ENCODE measurements around the gene MGMT. TPM values are rescaled to one million over a fixed set of nuclear protein-coding genes. Genes with fewer than 3 reads are reported as not detected.

The MGMT gene
- polyA plus RNA-seq, 4 donors = 9.8 to 22.4 (median 17.9) TPM

GRCh38 chr10:129501652-129502436 is 34.8 kb downstream of the MGMT start:
- peaks cover 1 to 26% of the 10 kb centered on the region in 2 donors for H3K9me3 ChIP-seq (ENCODE audit: control insufficient read depth in 2 of 2, insufficient read depth in 1 of 2, low read depth in 1 of 2, low read length in 1 of 2)
- FAIRE-seq (no peak), DNase-seq (peak in 1 of 2 donors; percentile 59)
- no peaks in the 10 kb centered on the region for H3K4me1 ChIP-seq (ENCODE audit: control insufficient read depth in 3 of 3, insufficient read depth in 2 of 3, low read depth in 1 of 3, low read length in 2 of 3)
- WGBS, 3 donors = 51 to 78% (median 67%) methylated on average over 18 of the region's 18 CpGs
- H3K36me3 ChIP-seq (ENCODE audit: control insufficient read depth in 3 of 3, insufficient read depth in 2 of 3, low read depth in 1 of 3, low read length in 3 of 3) = peaks cover 0 to 9% (median 0%) of the 10 kb centered on the region in 3 donors
- no peak overlapping the region for H3K4me3 ChIP-seq (ENCODE audit: low read depth in 1 of 3, low read length in 3 of 3)
- H3K27ac ChIP-seq (ENCODE audit: low read depth in 1 of 3, low read length in 2 of 3) = no peak overlapping the region
- no peaks in the 10 kb centered on the region for H3K27me3 ChIP-seq (ENCODE audit: control insufficient read depth in 3 of 3, insufficient read depth in 3 of 3, low read length in 3 of 3)

GRCh38 chr10:129502448-129502847 is 35.4 kb downstream of the MGMT start:
- no peak for DNase-seq
- Histone ChIP-seq H3K4me3 (ENCODE audit: low read depth in 1 of 3, low read length in 3 of 3) (no peak overlapping the region), H3K9me3 (ENCODE audit: control insufficient read depth in 2 of 2, insufficient read depth in 1 of 2, low read depth in 1 of 2, low read length in 1 of 2) (peaks cover 1 to 29% of the 10 kb centered on the region in 2 donors), H3K36me3 (ENCODE audit: control insufficient read depth in 3 of 3, insufficient read depth in 2 of 3, low read depth in 1 of 3, low read length in 3 of 3) (peaks cover 0 to 6% (median 0%) of the 10 kb centered on the region in 3 donors), H3K27ac (ENCODE audit: low read depth in 1 of 3, low read length in 2 of 3) (no peak overlapping the region), H3K4me1 (ENCODE audit: control insufficient read depth in 3 of 3, insufficient read depth in 2 of 3, low read depth in 1 of 3, low read length in 2 of 3) (no peaks in the 10 kb centered on the region), H3K27me3 (ENCODE audit: control insufficient read depth in 3 of 3, insufficient read depth in 3 of 3, low read length in 3 of 3) (no peaks in the 10 kb centered on the region)
- WGBS, 3 donors = 51 to 70% (median 54%) methylated on average over 5 of the region's 5 CpGs
- FAIRE-seq = no peak

- no peaks in the 10 kb centered on the region for H3K27me3 ChIP-seq (ENCODE audit: control insufficient read depth in 3 of 3, insufficient read depth in 3 of 3, low read length in 3 of 3)
- H3K4me3 ChIP-seq (ENCODE audit: low read depth in 1 of 3, low read length in 3 of 3) = no peak overlapping the region
- WGBS, 3 donors = 44 to 64% (median 48%) methylated on average over 4 of the region's 4 CpGs
- DNase-seq (no peak), FAIRE-seq (no peak)
- H3K27ac ChIP-seq (ENCODE audit: low read depth in 1 of 3, low read length in 2 of 3) = no peak overlapping the region
- peaks cover 0 to 32% of the 10 kb centered on the region in 2 donors for H3K9me3 ChIP-seq (ENCODE audit: control insufficient read depth in 2 of 2, insufficient read depth in 1 of 2, low read depth in 1 of 2, low read length in 1 of 2)
- no peaks in the 10 kb centered on the region for H3K4me1 ChIP-seq (ENCODE audit: control insufficient read depth in 3 of 3, insufficient read depth in 2 of 3, low read depth in 1 of 3, low read length in 2 of 3)
- H3K36me3 ChIP-seq (ENCODE audit: control insufficient read depth in 3 of 3, insufficient read depth in 2 of 3, low read depth in 1 of 3, low read length in 3 of 3) = peaks cover 0 to 5% (median 0%) of the 10 kb centered on the region in 3 donors
Observed at GRCh38 chr10:129505500-129506075, 38.5 kb downstream of the MGMT start.

- H3K36me3 ChIP-seq (ENCODE audit: control insufficient read depth in 3 of 3, insufficient read depth in 2 of 3, low read depth in 1 of 3, low read length in 3 of 3) = peaks cover 0 to 3% (median 0%) of the 10 kb centered on the region in 3 donors
- H3K9me3 ChIP-seq (ENCODE audit: control insufficient read depth in 2 of 2, insufficient read depth in 1 of 2, low read depth in 1 of 2, low read length in 1 of 2) = peaks cover 0 to 34% of the 10 kb centered on the region in 2 donors
- H3K27me3 ChIP-seq (ENCODE audit: control insufficient read depth in 3 of 3, insufficient read depth in 3 of 3, low read length in 3 of 3) = no peaks in the 10 kb centered on the region
- 82 to 87% (median 86%) methylated on average over 14 of the region's 14 CpGs for WGBS, 3 donors
- no peaks in the 10 kb centered on the region for H3K4me1 ChIP-seq (ENCODE audit: control insufficient read depth in 3 of 3, insufficient read depth in 2 of 3, low read depth in 1 of 3, low read length in 2 of 3)
- no peak for DNase-seq
- H3K27ac ChIP-seq (ENCODE audit: low read depth in 1 of 3, low read length in 2 of 3) = no peak overlapping the region
- no peak for FAIRE-seq
- no peak overlapping the region for H3K4me3 ChIP-seq (ENCODE audit: low read depth in 1 of 3, low read length in 3 of 3)
Observed at GRCh38 chr10:129506101-129506797, 39.2 kb downstream of the MGMT start.

GRCh38 chr10:129507216-129507889 is 40.3 kb downstream of the MGMT start:
- no peak for FAIRE-seq
- H3K36me3 ChIP-seq (ENCODE audit: control insufficient read depth in 3 of 3, insufficient read depth in 2 of 3, low read depth in 1 of 3, low read length in 3 of 3) = peaks cover 0 to 3% (median 0%) of the 10 kb centered on the region in 3 donors
- H3K27ac ChIP-seq (ENCODE audit: low read depth in 1 of 3, low read length in 2 of 3) = no peak overlapping the region
- H3K4me1 ChIP-seq (ENCODE audit: control insufficient read depth in 3 of 3, insufficient read depth in 2 of 3, low read depth in 1 of 3, low read length in 2 of 3) = no peaks in the 10 kb centered on the region
- no peaks in the 10 kb centered on the region for H3K27me3 ChIP-seq (ENCODE audit: control insufficient read depth in 3 of 3, insufficient read depth in 3 of 3, low read length in 3 of 3)
- no peak for DNase-seq
- peaks cover 0 to 39% of the 10 kb centered on the region in 2 donors for H3K9me3 ChIP-seq (ENCODE audit: control insufficient read depth in 2 of 2, insufficient read depth in 1 of 2, low read depth in 1 of 2, low read length in 1 of 2)
- WGBS, 3 donors = 81 to 96% (median 90%) methylated on average over 12 of the region's 12 CpGs
- no peak overlapping the region for H3K4me3 ChIP-seq (ENCODE audit: low read depth in 1 of 3, low read length in 3 of 3)

- DNase-seq = no peak
- H3K27me3 ChIP-seq (ENCODE audit: control insufficient read depth in 3 of 3, insufficient read depth in 3 of 3, low read length in 3 of 3) = no peaks in the 10 kb centered on the region
- peaks cover 0 to 3% (median 0%) of the 10 kb centered on the region in 3 donors for H3K36me3 ChIP-seq (ENCODE audit: control insufficient read depth in 3 of 3, insufficient read depth in 2 of 3, low read depth in 1 of 3, low read length in 3 of 3)
- WGBS, 3 donors = 89 to 95% (median 94%) methylated on average over 12 of the region's 12 CpGs
- peaks cover 0 to 39% of the 10 kb centered on the region in 2 donors for H3K9me3 ChIP-seq (ENCODE audit: control insufficient read depth in 2 of 2, insufficient read depth in 1 of 2, low read depth in 1 of 2, low read length in 1 of 2)
- no peak overlapping the region for H3K4me3 ChIP-seq (ENCODE audit: low read depth in 1 of 3, low read length in 3 of 3)
- no peak overlapping the region for H3K27ac ChIP-seq (ENCODE audit: low read depth in 1 of 3, low read length in 2 of 3)
- H3K4me1 ChIP-seq (ENCODE audit: control insufficient read depth in 3 of 3, insufficient read depth in 2 of 3, low read depth in 1 of 3, low read length in 2 of 3) = peaks cover 0 to 2% (median 0%) of the 10 kb centered on the region in 3 donors
- no peak for FAIRE-seq
Observed at GRCh38 chr10:129509155-129509554, 42.1 kb downstream of the MGMT start.

- DNase-seq (no peak), FAIRE-seq (no peak)
- H3K27me3 ChIP-seq (ENCODE audit: control insufficient read depth in 3 of 3, insufficient read depth in 3 of 3, low read length in 3 of 3) = no peaks in the 10 kb centered on the region
- H3K4me3 ChIP-seq (ENCODE audit: low read depth in 1 of 3, low read length in 3 of 3) = no peak overlapping the region
- H3K36me3 ChIP-seq (ENCODE audit: control insufficient read depth in 3 of 3, insufficient read depth in 2 of 3, low read depth in 1 of 3, low read length in 3 of 3) = peaks cover 0 to 3% (median 0%) of the 10 kb centered on the region in 3 donors
- H3K4me1 ChIP-seq (ENCODE audit: control insufficient read depth in 3 of 3, insufficient read depth in 2 of 3, low read depth in 1 of 3, low read length in 2 of 3) = peaks cover 0 to 2% (median 0%) of the 10 kb centered on the region in 3 donors
- H3K9me3 ChIP-seq (ENCODE audit: control insufficient read depth in 2 of 2, insufficient read depth in 1 of 2, low read depth in 1 of 2, low read length in 1 of 2) = peaks cover 0 to 39% of the 10 kb centered on the region in 2 donors
- WGBS, 3 donors = 80 to 81% (median 81%) methylated on average over 8 of the region's 8 CpGs
- H3K27ac ChIP-seq (ENCODE audit: low read depth in 1 of 3, low read length in 2 of 3) = no peak overlapping the region
Observed at GRCh38 chr10:129509835-129510234, 42.8 kb downstream of the MGMT start.

- DNase-seq (no peak), FAIRE-seq (no peak)
- H3K36me3 ChIP-seq (ENCODE audit: control insufficient read depth in 3 of 3, insufficient read depth in 2 of 3, low read depth in 1 of 3, low read length in 3 of 3) = peaks cover 0 to 3% (median 0%) of the 10 kb centered on the region in 3 donors
- H3K9me3 ChIP-seq (ENCODE audit: control insufficient read depth in 2 of 2, insufficient read depth in 1 of 2, low read depth in 1 of 2, low read length in 1 of 2) = peaks cover 0 to 37% of the 10 kb centered on the region in 2 donors
- H3K27ac ChIP-seq (ENCODE audit: low read depth in 1 of 3, low read length in 2 of 3) = no peak overlapping the region
- no peaks in the 10 kb centered on the region for H3K27me3 ChIP-seq (ENCODE audit: control insufficient read depth in 3 of 3, insufficient read depth in 3 of 3, low read length in 3 of 3)
- peaks cover 0 to 2% (median 0%) of the 10 kb centered on the region in 3 donors for H3K4me1 ChIP-seq (ENCODE audit: control insufficient read depth in 3 of 3, insufficient read depth in 2 of 3, low read depth in 1 of 3, low read length in 2 of 3)
- H3K4me3 ChIP-seq (ENCODE audit: low read depth in 1 of 3, low read length in 3 of 3) = no peak overlapping the region
- 86 to 92% (median 90%) methylated on average over 13 of the region's 13 CpGs for WGBS, 3 donors
Observed at GRCh38 chr10:129511086-129511485, 44.0 kb downstream of the MGMT start.
